ENCODE measurements around the gene TSEN54.

- no peak for TF ChIP-seq POLR2AphosphoS5 (IDR thresholded peaks at IDR 0.05; ENCODE audit: borderline replicate concordance, low read depth, low read length)
- TF ChIP-seq EZH2 (IDR thresholded peaks at IDR 0.05): no peak
These were observed 41.7 kb downstream of the TSEN54 start for GRCh38 chr17:75557852-75558665.

Data from SK-N-MC (cell line).